Smooth muscle cell (in vitro differentiated cells): ENCODE measurements around the gene SPOP. TPM values are rescaled to one million over a fixed set of nuclear protein-coding genes. Genes with fewer than 3 reads are reported as not detected.
"Not testable (repeated sequence)": the region's sequence is repeated elsewhere in the genome, so short reads cannot be mapped to it uniquely, and the experiment has no call there.

Experiments
- DNase-seq: peaks from one replicate; lab custom pipeline; 2025; ENCODE audit not compliant: unreplicated experiment; lab: John Stamatoyannopoulos, UW
- H2AFZ ChIP-seq: fragments of 200-600 bp; sonication (generic); 2 replicates; pipeline ENCODE4 v1.6.0; 2016; ENCODE audit warnings: antibody characterized with exemption, low read depth, mild to moderate bottlenecking
- H3F3A ChIP-seq: fragments of 200-600 bp; sonication (generic); 2 replicates; pipeline ENCODE4 v1.6.0; 2017; ENCODE audit warnings: antibody characterized with exemption, low read depth
- H3K27ac ChIP-seq: fragments of 200-600 bp; sonication (generic); 2 replicates; pipeline ENCODE4 v1.5.1; 2016; ENCODE audit warnings: low read depth, mild to moderate bottlenecking
- H3K27me3 ChIP-seq: fragments of 200-600 bp; sonication (generic); 2 replicates; pipeline ENCODE4 v1.6.1; 2016; ENCODE audit warnings: low read depth, mild to moderate bottlenecking
- H3K36me3 ChIP-seq: fragments of 200-600 bp; sonication (generic); 2 replicates; pipeline ENCODE4 v1.5.1; 2016; ENCODE audit warnings: low read depth
- H3K4me1 ChIP-seq: fragments of 200-600 bp; sonication (generic); 2 replicates; pipeline ENCODE4 v1.5.1; 2016; ENCODE audit warnings: low read depth
- H3K4me2 ChIP-seq: fragments of 200-600 bp; sonication (generic); 2 replicates; pipeline ENCODE4 v1.6.0; 2016; ENCODE audit warnings: mild to moderate bottlenecking
- H3K4me3 ChIP-seq: fragments of 200-600 bp; sonication (generic); 2 replicates; pipeline ENCODE4 v1.5.1; 2016; ENCODE audit warnings: mild to moderate bottlenecking
- H3K79me2 ChIP-seq: fragments of 200-600 bp; sonication (generic); 2 replicates; pipeline ENCODE4 v1.6.0; 2016; ENCODE audit warnings: low read depth, mild to moderate bottlenecking
- H3K9ac ChIP-seq: fragments of 200-600 bp; sonication (generic); 2 replicates; pipeline ENCODE4 v1.6.0; 2016; ENCODE audit warnings: low read depth
- H3K9me3 ChIP-seq: fragments of 200-600 bp; sonication (generic); replicated peaks from 2 replicates; pipeline ENCODE4 v1.5.1; 2016; ENCODE audit warnings: low read depth
- H4K20me1 ChIP-seq: fragments of 200-600 bp; sonication (generic); 2 replicates; pipeline ENCODE4 v1.6.0; 2016; ENCODE audit warnings: low read depth
- WGBS: methylation state at CpG from one replicate; pipeline ENCODE4 v1.1.7; 2016; ENCODE audit warnings: low lambda C conversion rate; 5-methylcytosine and 5-hydroxymethylcytosine counted together
- polyA plus RNA-seq: library from polyadenylated mRNA; unstranded; fragments of >200 nt; fragmentation: Nextera tagmentation; extraction: Ambion mirVana; gene quantifications from 2 replicates; pipeline ENCODE4 v1.2.1, GENCODE V29; 2016
- total RNA-seq: library from RNA; depleted of rRNA; stranded (reverse); fragments of >200 nt; gene quantifications from 2 replicates; pipeline ENCODE4 v1.2.3, GENCODE V29; 2014
- TF ChIP-seq, protein P1 (sequence below): fragments of 200-600 bp; sonication (generic); IDR thresholded peaks from 2 replicates; pipeline ENCODE4 v1.5.1; 2017; ENCODE audit warnings: borderline replicate concordance, mild to moderate bottlenecking, antibody characterized with exemption; ENCODE audit not compliant: insufficient read depth, poor library complexity, severe bottlenecking

The SPOP gene
- total and polyA plus RNA-seq, 2 experiments from 2014 or later = 55.0 to 69.8 TPM

DNA sequence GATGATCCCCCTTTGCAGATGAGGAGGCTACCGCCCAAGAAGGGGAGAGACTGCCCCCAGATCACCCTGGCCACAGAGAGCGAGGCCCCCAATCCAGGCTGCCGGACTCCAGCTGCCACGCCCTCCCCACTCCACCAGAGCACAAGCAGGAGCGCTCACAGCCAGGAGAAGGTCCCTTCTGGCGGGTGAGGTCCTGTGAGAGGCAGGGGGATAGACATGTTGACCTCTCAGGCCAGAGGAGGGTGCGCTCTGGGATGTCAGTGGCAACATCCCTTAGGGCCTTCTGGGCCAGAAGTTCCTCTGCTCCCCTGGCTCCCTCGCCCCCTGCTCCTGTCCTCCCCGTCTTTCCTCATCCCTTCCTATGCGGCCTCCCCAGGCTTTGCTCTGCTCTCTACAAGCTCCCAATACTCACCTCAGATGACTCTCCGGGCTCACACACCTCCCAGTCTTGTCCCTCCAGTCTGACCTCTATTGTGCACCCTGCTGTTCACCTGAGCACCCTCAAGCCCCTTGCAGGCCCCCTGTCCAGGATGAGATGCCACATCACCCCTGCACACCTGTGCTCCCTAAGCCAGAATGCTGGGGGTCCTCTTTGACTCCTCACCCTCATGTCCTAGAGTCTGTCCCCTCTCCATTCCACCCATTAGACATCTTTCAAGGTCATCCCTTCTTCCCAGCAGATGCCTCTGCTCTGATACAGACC lies 107.2 kb downstream of the SPOP start:
- DNase-seq = no peak
- Histone ChIP-seq H3K4me2 (no peak overlapping the region), H3K9me3 (no peaks in the 10 kb centered on the region), H3K4me3 (no peak overlapping the region), H3F3A (no peaks in the 10 kb centered on the region), H3K4me1 (no peaks in the 10 kb centered on the region), H3K27ac (no peak overlapping the region), H3K27me3 (peaks cover 7% of the 10 kb centered on the region), H4K20me1 (no peaks in the 10 kb centered on the region), H3K36me3 (no peaks in the 10 kb centered on the region), H3K79me2 (no peaks in the 10 kb centered on the region), H3K9ac (no peak overlapping the region), H2AFZ (no peak overlapping the region)
- TF ChIP-seq, protein P1, sequence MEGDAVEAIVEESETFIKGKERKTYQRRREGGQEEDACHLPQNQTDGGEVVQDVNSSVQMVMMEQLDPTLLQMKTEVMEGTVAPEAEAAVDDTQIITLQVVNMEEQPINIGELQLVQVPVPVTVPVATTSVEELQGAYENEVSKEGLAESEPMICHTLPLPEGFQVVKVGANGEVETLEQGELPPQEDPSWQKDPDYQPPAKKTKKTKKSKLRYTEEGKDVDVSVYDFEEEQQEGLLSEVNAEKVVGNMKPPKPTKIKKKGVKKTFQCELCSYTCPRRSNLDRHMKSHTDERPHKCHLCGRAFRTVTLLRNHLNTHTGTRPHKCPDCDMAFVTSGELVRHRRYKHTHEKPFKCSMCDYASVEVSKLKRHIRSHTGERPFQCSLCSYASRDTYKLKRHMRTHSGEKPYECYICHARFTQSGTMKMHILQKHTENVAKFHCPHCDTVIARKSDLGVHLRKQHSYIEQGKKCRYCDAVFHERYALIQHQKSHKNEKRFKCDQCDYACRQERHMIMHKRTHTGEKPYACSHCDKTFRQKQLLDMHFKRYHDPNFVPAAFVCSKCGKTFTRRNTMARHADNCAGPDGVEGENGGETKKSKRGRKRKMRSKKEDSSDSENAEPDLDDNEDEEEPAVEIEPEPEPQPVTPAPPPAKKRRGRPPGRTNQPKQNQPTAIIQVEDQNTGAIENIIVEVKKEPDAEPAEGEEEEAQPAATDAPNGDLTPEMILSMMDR = no peak
- WGBS = 76% methylated on average over 11 of the region's 11 CpGs

DNA sequence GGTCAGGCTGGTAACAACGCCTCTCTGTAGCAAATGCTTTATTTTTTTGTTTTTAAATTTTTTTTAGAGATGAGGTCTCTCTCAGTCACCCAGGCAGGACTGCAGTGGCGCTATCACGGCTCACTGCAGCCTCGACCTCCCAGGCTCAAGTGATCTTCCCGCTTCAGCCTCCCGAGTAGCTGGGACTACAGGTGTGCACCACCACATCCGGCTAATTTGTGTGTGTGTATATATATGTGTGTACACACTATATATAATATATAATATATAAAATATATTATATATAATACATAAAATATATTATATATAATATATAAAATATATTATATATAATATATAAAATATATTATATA lies 109.2 kb downstream of the SPOP start:
- H4K20me1 ChIP-seq, H3K9ac ChIP-seq, H3F3A ChIP-seq, H2AFZ ChIP-seq, DNase-seq, H3K27ac ChIP-seq, H3K9me3 ChIP-seq, H3K79me2 ChIP-seq, H3K36me3 ChIP-seq, H3K4me1 ChIP-seq, H3K4me3 ChIP-seq, H3K27me3 ChIP-seq: not testable (repeated sequence)
- H3K4me2 ChIP-seq = peak overlapping the region; percentile 83
- WGBS = 82% methylated on average over 7 of the region's 7 CpGs

DNA sequence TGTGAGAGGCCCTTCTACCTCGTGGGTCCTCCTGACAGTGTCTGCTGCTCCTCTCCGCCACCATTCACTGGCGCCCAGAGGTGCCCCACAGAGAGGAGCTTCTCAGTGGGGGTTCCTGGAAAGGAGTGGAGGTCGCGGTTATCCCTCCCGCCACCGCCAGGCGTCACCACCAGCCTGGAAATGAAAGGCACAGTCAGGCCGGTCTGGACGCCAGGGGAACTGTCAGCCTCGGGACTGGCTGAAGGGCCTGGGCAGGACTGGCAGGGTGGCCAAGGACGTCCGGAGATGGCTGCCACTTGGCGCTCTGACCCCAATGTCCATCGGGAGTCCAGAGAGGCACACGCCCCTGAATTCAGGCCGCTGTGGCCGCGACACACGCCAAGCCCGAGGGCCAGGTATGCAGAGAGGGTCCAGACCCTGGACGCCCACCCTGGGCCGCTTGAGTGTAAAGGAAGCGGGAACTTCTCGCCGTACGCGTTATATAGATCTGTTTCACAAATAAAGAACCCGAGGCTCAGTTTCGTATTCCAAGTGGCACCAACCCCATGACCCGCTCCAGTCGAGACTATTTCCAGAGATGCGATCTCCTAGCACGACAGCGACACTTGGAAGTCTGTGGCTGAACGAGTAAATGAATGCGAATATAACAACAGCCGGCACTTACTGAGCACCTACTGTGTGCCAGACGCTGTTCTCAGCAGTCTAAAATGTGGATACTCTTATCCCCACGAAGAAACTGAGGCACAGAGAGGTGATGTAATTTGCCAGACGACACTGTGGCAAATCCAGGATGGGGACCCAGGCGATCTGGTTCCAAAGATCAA lies 109.8 kb downstream of the SPOP start:
- Histone ChIP-seq H3K79me2 (no peaks in the 10 kb centered on the region), H4K20me1 (no peaks in the 10 kb centered on the region), H3K27ac (no peak overlapping the region), H3K4me1 (no peaks in the 10 kb centered on the region), H3K4me3 (peak overlapping the region; percentile 46), H3K4me2 (peak overlapping the region; percentile 83), H3K36me3 (no peaks in the 10 kb centered on the region), H3F3A (no peaks in the 10 kb centered on the region), H3K27me3 (peaks cover 7% of the 10 kb centered on the region), H3K9ac (no peak overlapping the region), H3K9me3 (no peaks in the 10 kb centered on the region), H2AFZ (peak overlapping the region; percentile 78)
- TF ChIP-seq, protein P1 = peak; percentile 93
- 13% methylated on average over 42 of the region's 42 CpGs for WGBS
- peak; percentile 69 for DNase-seq

DNA sequence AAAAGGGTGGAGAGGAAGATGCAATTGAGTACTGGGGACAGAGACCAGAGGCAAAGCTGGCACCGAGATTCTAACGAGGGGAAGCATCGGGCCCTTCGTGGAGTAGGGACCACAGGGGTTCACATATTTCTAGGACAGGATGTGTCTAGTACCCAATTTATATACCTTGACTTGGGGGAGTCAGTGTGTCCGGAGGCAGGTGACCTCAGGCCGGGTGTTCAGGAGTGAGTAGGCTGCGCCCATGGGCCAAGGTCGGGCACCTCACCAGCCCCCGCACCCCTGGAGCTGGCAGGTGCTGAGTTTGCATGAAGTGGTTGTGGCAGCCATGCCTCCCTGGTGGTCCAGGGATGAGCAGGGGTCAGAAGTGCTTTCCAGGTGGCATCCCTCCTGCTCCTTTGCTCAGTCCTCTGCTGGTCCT lies 110.8 kb downstream of the SPOP start:
- DNase-seq = no peak
- H3K27ac ChIP-seq = no peak overlapping the region
- H3K9ac ChIP-seq = no peak overlapping the region
- no peaks in the 10 kb centered on the region for H3K9me3 ChIP-seq
- H3K4me3 ChIP-seq = no peak overlapping the region
- no peaks in the 10 kb centered on the region for H3F3A ChIP-seq
- H3K36me3 ChIP-seq = no peaks in the 10 kb centered on the region
- H3K27me3 ChIP-seq = peaks cover 7% of the 10 kb centered on the region
- TF ChIP-seq, protein P1 = no peak
- no peaks in the 10 kb centered on the region for H3K4me1 ChIP-seq
- H2AFZ ChIP-seq = no peak overlapping the region
- H4K20me1 ChIP-seq = no peaks in the 10 kb centered on the region
- WGBS = 80% methylated on average over 9 of the region's 9 CpGs
- H3K4me2 ChIP-seq = no peak overlapping the region
- no peaks in the 10 kb centered on the region for H3K79me2 ChIP-seq
